ENCODE results near the gene HAUS8. TPM values are rescaled to one million over a fixed set of nuclear protein-coding genes. Genes with fewer than 3 reads are reported as not detected.

Gene HAUS8
- total and polyA plus RNA-seq, 2 of the 13 experiments (the other 11 are each of a cell fraction or from before 2014, with no cell fraction given), result 7.8 to 17.5 TPM

- no peak for TF ChIP-seq CSRNP2 (CRISPR knock-in tag; conservative IDR thresholded peaks at IDR 0.05; ENCODE audit: low read depth)
- no peak for TF ChIP-seq SNAPC4 (CRISPR knock-in tag; IDR thresholded peaks at IDR 0.05)
- TF ChIP-seq SALL2 (CRISPR knock-in tag; IDR thresholded peaks at IDR 0.05), result no peak
- TF ChIP-seq AGO2 (optimal IDR thresholded peaks at IDR 0.05; ENCODE audit: low read depth, low read length), result peak; percentile 31
- TF ChIP-seq ZNF317 (CRISPR knock-in tag; IDR thresholded peaks at IDR 0.05), result no peak
- TF ChIP-seq, protein P1, sequence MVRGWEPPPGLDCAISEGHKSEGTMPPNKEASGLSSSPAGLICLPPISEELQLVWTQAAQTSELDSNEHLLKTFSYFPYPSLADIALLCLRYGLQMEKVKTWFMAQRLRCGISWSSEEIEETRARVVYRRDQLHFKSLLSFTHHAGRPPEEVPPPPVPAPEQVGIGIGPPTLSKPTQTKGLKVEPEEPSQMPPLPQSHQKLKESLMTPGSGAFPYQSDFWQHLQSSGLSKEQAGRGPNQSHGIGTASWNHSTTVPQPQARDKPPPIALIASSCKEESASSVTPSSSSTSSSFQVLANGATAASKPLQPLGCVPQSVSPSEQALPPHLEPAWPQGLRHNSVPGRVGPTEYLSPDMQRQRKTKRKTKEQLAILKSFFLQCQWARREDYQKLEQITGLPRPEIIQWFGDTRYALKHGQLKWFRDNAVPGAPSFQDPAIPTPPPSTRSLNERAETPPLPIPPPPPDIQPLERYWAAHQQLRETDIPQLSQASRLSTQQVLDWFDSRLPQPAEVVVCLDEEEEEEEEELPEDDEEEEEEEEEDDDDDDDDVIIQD (CRISPR knock-in tag; IDR thresholded peaks at IDR 0.05; ENCODE audit: low read depth), result 0 out of 2 replicates have a peak, but pooled peaks have one; percentile 36
- TF ChIP-seq MYC (CRISPR knock-in tag; IDR thresholded peaks at IDR 0.05; ENCODE audit: borderline replicate concordance), result peak; percentile 58
- no peak for TF ChIP-seq ZNF451 (CRISPR knock-in tag; IDR thresholded peaks at IDR 0.05)
- no peak for TF ChIP-seq MED8 (CRISPR knock-in tag; IDR thresholded peaks at IDR 0.05; ENCODE audit: insufficient replicate concordance)
- no peak for TF ChIP-seq SMAD3 (CRISPR knock-in tag; IDR thresholded peaks at IDR 0.05)
- TF ChIP-seq ZNF687 (CRISPR knock-in tag; IDR thresholded peaks at IDR 0.05), result peak; percentile 67
- no peak for TF ChIP-seq ZKSCAN5 (CRISPR knock-in tag; IDR thresholded peaks at IDR 0.05)
- no peak for TF ChIP-seq LCORL (IDR thresholded peaks at IDR 0.05)
- TF ChIP-seq LCORL (CRISPR knock-in tag; IDR thresholded peaks at IDR 0.05), result peak; percentile 51; the same call in 1 of the 2 replicates
- 0 out of 2 replicates have a peak, but pooled peaks have one; percentile 35 for TF ChIP-seq ZNF556 (CRISPR knock-in tag; IDR thresholded peaks at IDR 0.05; ENCODE audit: borderline replicate concordance)
- no peak for TF ChIP-seq ZNF484 (CRISPR knock-in tag; IDR thresholded peaks at IDR 0.05; ENCODE audit: borderline replicate concordance, low read depth)
- TF ChIP-seq ZNF776 (CRISPR knock-in tag; IDR thresholded peaks at IDR 0.05), result no peak
These were observed 4.6 kb upstream of the HAUS8 start (continued) for GRCh38 chr19:17079710-17080439.

All from HepG2 (cell line).